Glomerular visceral epithelial cell (primary cell): ENCODE results near the gene OTOP2.

Experiments used
- DNase-seq: peaks from one replicate; pipeline ENCODE4 v3.0.0-alpha.2; 2016; ENCODE audit errors: extremely low spot score

OTOP2 gene

GRCh38 chr17:74924250-74924948 lies at the start of gene OTOP2:
OTOP2 (plus strand) TSS chr17:74924273; CDS start chr17:74924633, 360 bp downstream.
- DNase-seq: no peak

DNA sequence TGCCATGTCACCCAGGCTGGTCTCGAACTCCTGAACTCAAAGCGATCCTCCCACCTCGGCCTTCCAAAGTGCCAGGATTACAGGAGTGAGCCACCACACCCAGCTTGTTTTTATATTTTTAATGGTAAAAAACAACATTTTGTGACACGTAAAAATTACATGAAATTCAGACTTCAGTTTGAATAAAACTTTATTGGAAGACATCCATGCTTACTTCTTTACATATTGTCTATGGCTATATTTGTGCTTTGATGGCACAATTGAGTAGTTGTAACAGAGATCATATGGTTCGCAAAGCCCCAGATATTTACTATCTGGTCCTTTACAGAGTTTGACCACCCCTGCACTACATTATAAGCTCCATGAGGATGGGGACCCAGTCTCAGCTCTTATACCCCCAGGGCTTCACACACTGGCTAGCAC lies 49.4 kb upstream of the OTOP2 start:
- no peak for DNase-seq

DNA sequence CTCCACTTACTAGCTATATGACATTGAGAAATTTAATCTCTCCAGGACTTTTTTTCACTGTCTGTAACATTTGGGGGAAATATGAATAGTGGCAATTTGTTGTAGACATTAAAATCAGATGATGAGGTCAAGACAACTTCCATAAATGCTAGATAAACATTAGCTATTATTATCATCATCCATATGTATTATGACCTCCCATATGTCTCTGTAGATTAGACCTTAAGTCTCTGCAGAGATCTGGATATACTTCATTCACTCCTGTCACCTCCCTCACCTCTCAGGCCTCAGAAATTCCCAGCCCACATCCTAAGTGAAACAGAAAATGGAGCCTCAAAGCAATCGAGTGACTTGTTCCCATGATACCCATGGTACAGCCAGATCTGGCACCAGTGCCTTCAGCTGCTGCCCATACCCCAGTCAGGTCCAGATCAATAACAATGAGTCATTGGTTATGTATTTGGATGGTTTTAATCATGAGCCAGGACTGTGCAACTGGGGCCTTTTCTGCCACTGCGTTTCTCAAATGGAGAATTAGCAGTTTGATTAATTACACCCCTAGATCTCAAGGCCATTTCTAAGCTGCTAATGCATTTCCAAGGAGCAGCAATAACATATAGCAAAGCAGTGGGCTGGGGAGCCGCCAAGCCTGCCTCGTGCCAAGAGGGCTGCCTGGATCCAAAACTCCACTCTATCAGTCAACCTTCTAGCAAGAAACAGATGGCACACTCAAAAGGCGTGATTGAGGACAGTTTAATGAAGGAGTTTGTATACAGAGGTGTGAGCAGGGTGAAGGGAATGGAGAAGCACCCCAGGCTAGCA lies 48.7 kb upstream of the OTOP2 start:
- no peak for DNase-seq

GRCh38 chr17:74875977-74876593 lies 48.0 kb upstream of the OTOP2 start:
- no peak for DNase-seq

GRCh38 chr17:74877592-74878548 lies 46.2 kb upstream of the OTOP2 start:
- DNase-seq: no peak

GRCh38 chr17:74878658-74879057 lies 45.4 kb upstream of the OTOP2 start:
- no peak for DNase-seq

DNA sequence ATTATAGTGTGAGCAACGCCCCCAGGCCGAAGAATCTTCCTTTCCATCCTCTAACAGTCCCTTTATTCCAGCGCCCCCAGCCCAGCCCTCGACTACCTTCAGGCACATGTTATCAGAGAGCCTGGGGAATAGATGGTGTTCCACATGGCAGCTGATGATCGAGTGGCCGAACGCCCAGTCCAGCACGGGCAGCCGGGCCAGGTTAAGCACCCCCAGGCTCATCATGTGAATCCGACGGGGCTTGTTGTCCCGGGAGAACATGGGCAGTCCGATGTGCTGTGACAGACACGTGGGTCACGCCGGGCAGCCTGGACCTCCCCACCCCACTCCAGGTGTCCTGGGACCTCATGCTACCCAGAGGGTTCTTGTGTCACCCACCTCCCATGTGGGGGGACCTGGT lies 44.8 kb upstream of the OTOP2 start:
- no peak for DNase-seq

- DNase-seq: no peak
Measured at GRCh38 chr17:74881073-74881472, 43.0 kb upstream of the OTOP2 start.

DNA sequence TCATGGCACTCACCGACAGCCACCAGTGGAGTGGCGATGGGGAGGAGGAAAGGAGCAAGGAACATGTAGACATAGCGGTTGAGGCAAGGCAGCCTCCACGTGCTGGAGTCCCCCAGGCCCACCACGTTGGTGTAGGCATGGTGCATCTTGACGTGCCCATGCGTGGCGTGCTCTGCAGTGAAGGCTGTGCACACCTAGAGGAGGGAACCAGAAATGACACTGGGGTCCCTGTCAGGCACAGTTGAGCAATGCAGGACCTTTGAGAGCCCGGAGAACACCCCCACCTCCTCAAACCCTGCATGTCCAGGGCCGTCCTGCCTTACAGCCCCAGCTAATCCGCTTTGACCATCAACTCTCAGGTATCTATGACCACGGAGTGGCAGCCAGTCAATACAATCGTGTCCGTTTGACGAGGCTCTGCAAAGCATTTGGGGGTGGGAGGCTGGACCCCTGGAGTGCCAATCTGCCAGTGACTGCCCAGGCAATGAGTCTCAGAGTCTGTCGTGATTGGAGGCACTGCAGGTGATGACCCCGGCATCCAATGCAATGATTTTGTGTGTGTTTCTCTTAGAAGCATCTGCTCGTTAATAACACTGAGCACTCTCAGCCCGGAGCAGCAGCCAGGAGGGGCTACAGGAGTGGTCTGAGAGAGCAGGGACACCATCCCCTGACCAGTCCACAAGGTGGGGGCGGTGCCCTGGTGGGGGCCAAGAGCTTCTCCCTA lies 41.4 kb upstream of the OTOP2 start:
- DNase-seq: no peak

GRCh38 chr17:74883241-74883745 lies 40.8 kb upstream of the OTOP2 start:
- DNase-seq: no peak

DNA sequence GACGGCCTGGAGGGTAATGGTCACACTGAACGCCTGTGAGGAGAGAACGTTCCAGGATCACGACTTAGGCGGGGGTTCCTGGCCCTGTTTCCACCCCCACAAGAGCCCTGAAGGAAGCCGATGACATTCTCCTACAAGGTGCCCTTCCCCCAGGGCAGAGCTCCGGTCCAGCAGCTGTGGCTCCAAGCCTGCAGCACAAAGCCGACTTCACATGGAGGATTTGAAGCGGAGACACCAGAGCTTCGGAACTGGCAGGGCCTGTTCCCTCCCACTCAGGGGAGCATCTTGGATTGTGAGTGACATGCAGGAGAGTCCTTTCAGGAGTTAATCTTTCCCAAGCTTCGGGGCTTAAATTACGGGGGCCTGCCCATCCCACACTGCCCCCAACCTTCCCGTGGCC lies 35.6 kb upstream of the OTOP2 start:
- DNase-seq: no peak

- no peak for DNase-seq
Measured at GRCh38 chr17:74890554-74890953, 33.5 kb upstream of the OTOP2 start.

- DNase-seq: no peak
Measured at GRCh38 chr17:74892013-74892841, 31.8 kb upstream of the OTOP2 start.

DNA sequence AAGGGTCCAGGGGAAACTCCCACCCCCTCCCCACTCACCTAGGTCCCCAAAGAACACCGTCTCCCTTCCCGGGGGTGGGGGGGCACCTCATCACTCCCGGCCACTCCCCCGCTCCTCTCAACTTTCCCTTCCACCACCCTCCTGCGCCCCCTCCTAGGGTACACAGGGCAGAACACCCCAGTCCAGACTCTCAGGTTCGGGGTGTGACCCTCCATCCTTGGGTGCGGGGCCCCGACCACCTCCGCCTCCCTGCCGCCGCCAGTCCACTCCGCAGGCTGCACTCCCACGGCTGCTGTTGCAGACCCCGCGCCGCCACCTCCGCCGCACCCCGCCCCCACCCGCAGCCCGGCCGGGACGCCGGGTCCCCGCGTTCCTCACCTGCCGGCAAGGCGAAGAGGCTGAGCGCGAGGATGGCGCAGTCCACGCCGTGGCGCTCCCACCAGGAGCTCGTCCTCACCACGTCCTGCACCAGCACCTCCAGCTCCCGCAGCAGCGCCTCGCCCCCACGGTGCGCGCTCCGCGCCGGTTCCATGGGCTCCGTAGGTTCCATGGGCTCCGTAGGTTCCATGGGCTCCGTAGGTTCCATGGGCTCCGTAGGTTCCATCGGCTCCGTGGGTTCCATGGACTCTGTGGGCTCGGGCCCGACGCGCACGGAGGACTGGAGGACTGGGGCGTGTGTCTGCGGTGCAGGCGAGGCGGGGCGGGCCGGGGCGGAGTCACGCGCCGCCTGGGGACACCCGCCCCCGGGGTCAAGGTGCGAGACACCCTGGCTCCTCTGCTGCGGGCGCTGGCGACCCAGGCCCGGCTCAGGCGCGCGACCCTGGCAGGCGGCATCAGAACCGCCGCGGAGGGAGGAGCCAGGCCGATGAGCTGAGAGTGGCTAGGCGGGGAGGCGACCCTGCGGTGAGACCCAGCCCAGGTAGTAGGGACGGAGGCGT lies 30.8 kb upstream of the OTOP2 start, which contains the start of gene FADS6:
Gene FADS6 (minus strand): TSS at position 660 of the 938 bp plus-strand sequence. CDS start 38 bp downstream, at position 622.
- no peak for DNase-seq

DNA sequence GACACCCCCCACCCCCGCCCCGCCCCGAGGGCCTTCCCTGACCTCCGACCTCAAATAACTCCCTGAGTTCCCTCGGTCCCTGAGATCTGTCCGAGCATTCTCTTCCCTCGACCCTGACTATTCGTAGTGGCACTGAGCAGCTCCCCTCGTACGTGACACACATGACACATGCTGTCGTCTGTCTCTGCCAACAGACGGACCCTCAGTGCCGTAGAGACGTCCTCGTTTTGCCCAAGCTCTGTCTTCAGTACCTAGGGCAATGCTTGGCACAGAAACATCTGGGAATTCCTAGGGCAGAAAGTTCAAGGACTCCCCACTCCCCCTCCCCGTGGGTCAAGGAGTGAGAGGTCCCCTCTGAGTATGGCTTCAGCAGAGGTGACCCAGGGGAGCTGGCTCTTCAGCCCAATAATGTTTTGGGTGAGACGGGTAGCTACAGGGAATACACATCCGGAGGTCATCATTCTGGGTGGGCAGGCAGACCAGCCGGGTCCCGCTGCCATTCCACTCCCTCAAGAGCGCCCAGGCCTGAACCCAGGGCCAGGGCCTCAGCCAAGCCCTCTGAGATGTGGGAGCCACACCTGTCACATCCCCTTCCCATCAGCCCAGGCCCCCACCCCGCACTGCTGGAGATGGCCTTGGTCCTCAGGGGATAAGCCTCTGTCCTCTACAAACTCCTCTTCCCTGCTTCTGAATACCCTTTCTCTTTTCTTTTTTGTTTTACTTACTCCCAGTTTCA lies 30.0 kb upstream of the OTOP2 start:
- DNase-seq: no peak

- no peak for DNase-seq
Measured at GRCh38 chr17:74898376-74898946, 25.6 kb upstream of the OTOP2 start.

DNA sequence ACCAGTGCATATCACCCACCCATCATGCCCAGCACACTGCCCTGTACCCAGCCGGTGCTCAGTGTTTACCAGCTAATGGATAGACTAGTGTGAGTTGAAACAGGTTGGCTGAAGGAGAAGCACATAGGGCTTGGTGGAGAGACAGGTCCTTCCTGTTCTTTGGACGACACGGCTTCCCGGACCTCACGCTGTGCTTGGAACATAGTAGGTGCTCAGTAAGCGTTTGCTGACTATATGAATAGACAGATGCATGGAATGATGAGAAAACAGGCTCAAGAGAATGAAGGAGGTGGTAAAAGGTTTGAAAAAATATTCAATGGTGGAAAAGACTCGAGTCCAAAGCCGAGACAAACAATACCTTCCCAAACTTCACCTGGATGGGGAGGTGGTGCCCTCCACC lies 23.9 kb upstream of the OTOP2 start:
- DNase-seq: no peak
